AG09319 (cell line): ENCODE results near the gene KCND2.

Source experiments
- DNase-seq: peaks from one replicate; pipeline ENCODE4 v3.0.0-alpha.2; 2010; ENCODE audit warnings: low read depth; ENCODE audit errors: extremely low read depth
- CTCF ChIP-seq: IDR thresholded peaks from 2 replicates; pipeline ENCODE4 v1.5.1; 2011; ENCODE audit warnings: low read depth, mild to moderate bottlenecking, inconsistent platforms, low read length, moderate library complexity

KCND2 gene

GRCh38 chr7:120723465-120724385 lies 450.8 kb downstream of the KCND2 start:
- TF ChIP-seq CTCF = no peak
- no peak for DNase-seq

GRCh38 chr7:120724448-120724847 lies 451.5 kb downstream of the KCND2 start:
- no peak for DNase-seq
- TF ChIP-seq CTCF = no peak

- TF ChIP-seq CTCF = no peak
- no peak for DNase-seq
Observed at GRCh38 chr7:120724955-120725354, 452.0 kb downstream of the KCND2 start.

GRCh38 chr7:120725376-120726039 lies 452.5 kb downstream of the KCND2 start:
- peak; percentile 67 for TF ChIP-seq CTCF
- DNase-seq = no peak

- DNase-seq = no peak
- no peak for TF ChIP-seq CTCF
Observed at GRCh38 chr7:120729245-120729644, 456.3 kb downstream of the KCND2 start.

- no peak for DNase-seq
- TF ChIP-seq CTCF = no peak
Observed at GRCh38 chr7:120731271-120731670, 458.3 kb downstream of the KCND2 start.

GRCh38 chr7:120732256-120732655 lies 459.3 kb downstream of the KCND2 start:
- no peak for TF ChIP-seq CTCF
- no peak for DNase-seq
